DMS79 treated with DMSO at 0.1 percent for 48 hours (cell line): Measurements from ENCODE around the gene ADGRA1.
"Not testable (repeated sequence)": the region's sequence is repeated elsewhere in the genome, so short reads cannot be mapped to it uniquely, and the experiment has no call there.

ENCODE experiments used
- DNase-seq: peaks from one replicate; lab custom pipeline; 2025; lab: John Stamatoyannopoulos, UW

The ADGRA1 gene

GRCh38 chr10:133096616-133097269, 9.0 kb downstream of the ADGRA1 start:
- DNase-seq, result no peak

GRCh38 chr10:133097418-133097817, 9.7 kb downstream of the ADGRA1 start:
- no peak for DNase-seq

- no peak for DNase-seq
Observed at GRCh38 chr10:133097961-133098360, 10.2 kb downstream of the ADGRA1 start.

- no peak for DNase-seq
Observed at GRCh38 chr10:133098426-133099124, 10.9 kb downstream of the ADGRA1 start.

GRCh38 chr10:133099571-133099970, 11.8 kb downstream of the ADGRA1 start:
- no peak for DNase-seq

GRCh38 chr10:133100186-133100585, 12.5 kb downstream of the ADGRA1 start:
- no peak for DNase-seq

GRCh38 chr10:133100706-133101415, 13.1 kb downstream of the ADGRA1 start:
- no peak for DNase-seq

GRCh38 chr10:133101416-133101810, 13.7 kb downstream of the ADGRA1 start:
- no peak for DNase-seq

GRCh38 chr10:133102415-133103095, 14.8 kb downstream of the ADGRA1 start:
- DNase-seq, result no peak

GRCh38 chr10:133103311-133103910, 15.7 kb downstream of the ADGRA1 start:
- no peak for DNase-seq

- no peak for DNase-seq
Observed at GRCh38 chr10:133104068-133104962, 16.6 kb downstream of the ADGRA1 start.

- no peak for DNase-seq
Observed at GRCh38 chr10:133104963-133105640, 17.4 kb downstream of the ADGRA1 start.

GRCh38 chr10:133105686-133106390, 18.1 kb downstream of the ADGRA1 start:
- no peak for DNase-seq

- DNase-seq, result no peak
Observed at GRCh38 chr10:133106516-133106915, 18.8 kb downstream of the ADGRA1 start.

- DNase-seq, result no peak
Observed at GRCh38 chr10:133107442-133107841, 19.7 kb downstream of the ADGRA1 start.

GRCh38 chr10:133109711-133110110, 22.0 kb downstream of the ADGRA1 start:
- DNase-seq, result no peak

- DNase-seq, result no peak
Observed at GRCh38 chr10:133110133-133110532, 22.4 kb downstream of the ADGRA1 start.

- no peak for DNase-seq
Observed at GRCh38 chr10:133110609-133111275, 23.0 kb downstream of the ADGRA1 start.

- DNase-seq, result not testable (repeated sequence)
Observed at GRCh38 chr10:133111640-133112039, 23.9 kb downstream of the ADGRA1 start.
